Neuron (in vitro differentiated cells): Measurements from ENCODE around the gene HMHB1.
"Not testable (repeated sequence)": the region's sequence is repeated elsewhere in the genome, so short reads cannot be mapped to it uniquely, and the experiment has no call there.

ENCODE experiments used
- H2AFZ ChIP-seq: one replicate; pipeline ENCODE4 v1.6.1; 2013; ENCODE audit warnings: low read depth, mild to moderate bottlenecking, inconsistent platforms, low read length, moderate library complexity
- H3K27me3 ChIP-seq: one replicate; pipeline ENCODE4 v1.6.1; 2013; ENCODE audit warnings: low read length; ENCODE audit not compliant: insufficient read depth
- H3K36me3 ChIP-seq: one replicate; pipeline ENCODE4 v1.6.1; 2013; ENCODE audit warnings: low read length; ENCODE audit not compliant: insufficient read depth
- H3K4me1 ChIP-seq: one replicate; pipeline ENCODE4 v1.6.1; 2013; ENCODE audit warnings: low read length; ENCODE audit not compliant: insufficient read depth
- H3K4me3 ChIP-seq: 2 replicates; pipeline ENCODE4 v1.5.1; 2013; ENCODE audit warnings: mild to moderate bottlenecking, low read length, moderate library complexity
- H3K9me3 ChIP-seq: one replicate; pipeline ENCODE4 v1.6.1; 2013; ENCODE audit warnings: low read length

HMHB1 gene

DNA sequence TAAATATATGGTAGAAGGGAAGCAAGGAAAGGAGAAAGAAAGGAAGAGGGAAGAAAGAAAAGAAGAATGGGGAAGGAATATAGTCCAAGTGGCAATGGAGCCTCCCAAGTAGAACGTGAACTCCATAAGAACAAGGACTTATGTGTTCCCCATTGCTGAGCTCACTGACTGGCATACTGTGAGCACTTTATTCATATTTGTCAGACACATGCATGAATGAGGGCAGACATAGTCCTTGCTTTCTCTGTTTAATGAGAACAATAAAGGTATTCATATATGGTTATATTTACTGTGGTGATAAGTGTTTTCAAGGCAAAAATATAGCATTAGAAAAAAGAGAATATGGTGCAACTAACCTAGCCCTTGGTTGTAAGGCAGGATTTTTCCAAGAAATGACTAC, 23.6 kb upstream of the HMHB1 start:
- H3K4me1 ChIP-seq = peaks cover 12% of the 10 kb centered on the region
- H3K4me3 ChIP-seq = no peak overlapping the region
- H3K9me3 ChIP-seq = no peaks in the 10 kb centered on the region

DNA sequence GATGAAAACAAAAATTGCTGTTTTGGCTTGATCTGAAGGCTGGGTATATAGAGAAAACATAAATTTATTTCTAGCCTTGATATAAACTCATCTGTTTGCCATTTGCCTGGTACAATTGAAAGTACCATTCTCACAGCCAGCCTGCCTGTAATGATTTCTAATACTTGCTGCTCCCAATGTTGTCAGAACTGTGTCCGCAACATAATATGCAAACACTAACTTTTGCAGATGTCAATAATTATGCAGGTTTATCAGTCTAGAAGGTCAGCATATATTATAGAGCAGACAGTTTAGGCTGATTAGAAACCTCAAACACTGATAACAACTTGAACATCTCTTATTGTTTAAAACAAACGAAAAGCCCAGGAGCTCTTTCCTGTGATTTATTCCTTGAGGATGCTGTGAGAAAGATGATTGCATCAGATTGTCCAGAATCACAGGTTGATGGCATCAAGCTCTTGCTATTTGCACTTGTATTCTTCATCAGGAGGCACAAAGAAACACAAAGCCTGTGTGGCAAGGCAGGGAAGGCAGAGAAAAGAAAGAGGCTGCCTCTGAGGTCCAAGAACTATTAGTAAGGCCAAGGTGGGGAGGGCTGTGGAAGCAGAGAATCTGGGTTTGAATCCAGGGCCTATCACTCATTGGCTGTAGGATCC, 21.4 kb upstream of the HMHB1 start:
- no peak overlapping the region for H2AFZ ChIP-seq

More for the DNA sequence above, 23.6 kb upstream of the HMHB1 start:
- no peaks in the 10 kb centered on the region for H3K36me3 ChIP-seq
- H3K27me3 ChIP-seq = no peaks in the 10 kb centered on the region
- no peak overlapping the region for H2AFZ ChIP-seq

DNA sequence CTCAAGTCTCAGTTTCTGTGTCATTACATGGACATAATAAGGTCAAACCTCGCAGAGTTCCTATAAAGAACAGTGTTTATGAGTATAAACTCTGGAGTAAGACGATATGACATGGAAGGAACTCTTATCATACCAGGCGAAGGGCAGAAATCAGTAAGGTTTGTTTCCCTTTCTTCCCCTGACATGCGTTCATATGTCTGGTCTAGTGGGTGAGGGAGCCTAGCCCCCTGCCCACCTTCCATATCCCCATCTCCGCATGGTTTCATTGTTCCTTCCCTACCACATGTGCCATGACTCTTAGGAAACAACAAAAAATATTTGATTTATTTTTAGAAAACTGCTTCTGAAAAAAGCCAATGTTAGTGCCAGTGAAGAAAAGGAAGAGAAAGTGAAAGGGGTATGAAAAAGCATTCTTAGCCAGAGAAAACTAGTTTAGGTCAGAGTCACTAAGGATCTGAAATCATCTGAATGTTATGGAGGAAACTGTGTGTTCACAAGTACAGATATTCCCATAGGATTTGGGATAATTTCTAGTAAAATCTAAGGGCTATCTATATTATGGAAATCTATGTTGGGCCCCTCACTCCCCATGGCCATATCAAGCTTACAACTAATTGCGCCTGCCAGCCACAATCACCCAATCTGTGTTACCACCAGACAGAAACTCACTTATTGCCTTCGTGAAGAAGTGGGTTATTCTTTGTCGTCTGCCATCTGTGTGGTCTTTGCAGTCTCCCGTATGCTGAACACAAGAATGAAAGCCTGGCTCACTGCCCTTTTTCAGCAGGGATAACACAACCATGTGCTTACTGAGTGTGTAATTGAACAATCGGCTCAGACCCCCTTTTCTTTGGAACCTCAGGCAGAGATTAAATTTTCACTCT, 19.9 kb upstream of the HMHB1 start:
- Histone ChIP-seq H3K4me3 (no peak overlapping the region), H3K27me3 (no peaks in the 10 kb centered on the region), H3K4me1 (peaks cover 10% of the 10 kb centered on the region), H2AFZ (no peak overlapping the region), H3K36me3 (no peaks in the 10 kb centered on the region), H3K9me3 (no peaks in the 10 kb centered on the region)

More for the DNA sequence above, 21.4 kb upstream of the HMHB1 start:
- H3K4me3 ChIP-seq = no peak overlapping the region
- no peaks in the 10 kb centered on the region for H3K9me3 ChIP-seq
- no peaks in the 10 kb centered on the region for H3K36me3 ChIP-seq
- H3K27me3 ChIP-seq = no peaks in the 10 kb centered on the region
- H3K4me1 ChIP-seq = peaks cover 10% of the 10 kb centered on the region

GRCh38 chr5:143793249-143793648, 18.7 kb upstream of the HMHB1 start:
- Histone ChIP-seq H2AFZ (no peak overlapping the region), H3K36me3 (no peaks in the 10 kb centered on the region), H3K4me3 (no peak overlapping the region), H3K4me1 (peaks cover 10% of the 10 kb centered on the region), H3K27me3 (no peaks in the 10 kb centered on the region), H3K9me3 (no peaks in the 10 kb centered on the region)

GRCh38 chr5:143796125-143796524, 15.8 kb upstream of the HMHB1 start:
- Histone ChIP-seq H2AFZ (no peak overlapping the region), H3K36me3 (no peaks in the 10 kb centered on the region), H3K4me1 (peaks cover 10% of the 10 kb centered on the region), H3K27me3 (no peaks in the 10 kb centered on the region), H3K4me3 (no peak overlapping the region), H3K9me3 (no peaks in the 10 kb centered on the region)

GRCh38 chr5:143796753-143797152, 15.2 kb upstream of the HMHB1 start:
- H3K4me3 ChIP-seq = no peak overlapping the region
- no peaks in the 10 kb centered on the region for H3K9me3 ChIP-seq
- no peaks in the 10 kb centered on the region for H3K36me3 ChIP-seq
- H2AFZ ChIP-seq = no peak overlapping the region
- no peaks in the 10 kb centered on the region for H3K27me3 ChIP-seq
- peaks cover 10% of the 10 kb centered on the region for H3K4me1 ChIP-seq

DNA sequence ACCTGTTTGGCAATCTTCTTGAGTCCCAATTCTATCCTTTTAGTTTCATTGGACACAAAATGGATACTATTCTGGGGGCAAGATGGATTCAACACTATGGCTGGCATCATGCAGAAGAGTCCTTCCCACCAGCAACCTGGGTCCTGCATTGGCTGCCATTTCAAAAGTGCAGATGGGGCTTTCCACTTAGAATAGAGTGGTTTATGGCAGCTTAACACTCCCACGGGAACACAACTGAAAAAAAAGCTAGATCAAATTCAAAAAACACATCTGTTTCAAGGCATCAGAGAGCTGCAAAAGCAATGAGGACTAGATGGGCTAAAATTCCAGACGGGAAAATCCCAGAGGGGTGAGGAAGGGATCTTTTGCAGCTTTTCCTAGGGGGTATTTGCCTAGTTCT, 11.2 kb upstream of the HMHB1 start:
- no peak overlapping the region for H3K4me3 ChIP-seq
- H3K27me3 ChIP-seq = no peaks in the 10 kb centered on the region
- no peaks in the 10 kb centered on the region for H3K9me3 ChIP-seq
- H2AFZ ChIP-seq = no peak overlapping the region
- no peaks in the 10 kb centered on the region for H3K4me1 ChIP-seq
- no peaks in the 10 kb centered on the region for H3K36me3 ChIP-seq

- H3K9me3 ChIP-seq = no peaks in the 10 kb centered on the region
Observed at GRCh38 chr5:143801252-143801939, 10.6 kb upstream of the HMHB1 start.

GRCh38 chr5:143805861-143806260, 6.1 kb upstream of the HMHB1 start:
- H3K36me3 ChIP-seq = no peaks in the 10 kb centered on the region
- H3K4me1 ChIP-seq = no peaks in the 10 kb centered on the region
- H2AFZ ChIP-seq = no peak overlapping the region
- H3K4me3 ChIP-seq = no peak overlapping the region
- H3K9me3 ChIP-seq = no peaks in the 10 kb centered on the region
- no peaks in the 10 kb centered on the region for H3K27me3 ChIP-seq

More at GRCh38 chr5:143801252-143801939, 10.6 kb upstream of the HMHB1 start:
- Histone ChIP-seq H3K4me3 (no peak overlapping the region), H3K27me3 (no peaks in the 10 kb centered on the region), H3K36me3 (no peaks in the 10 kb centered on the region), H3K4me1 (no peaks in the 10 kb centered on the region), H2AFZ (no peak overlapping the region)

DNA sequence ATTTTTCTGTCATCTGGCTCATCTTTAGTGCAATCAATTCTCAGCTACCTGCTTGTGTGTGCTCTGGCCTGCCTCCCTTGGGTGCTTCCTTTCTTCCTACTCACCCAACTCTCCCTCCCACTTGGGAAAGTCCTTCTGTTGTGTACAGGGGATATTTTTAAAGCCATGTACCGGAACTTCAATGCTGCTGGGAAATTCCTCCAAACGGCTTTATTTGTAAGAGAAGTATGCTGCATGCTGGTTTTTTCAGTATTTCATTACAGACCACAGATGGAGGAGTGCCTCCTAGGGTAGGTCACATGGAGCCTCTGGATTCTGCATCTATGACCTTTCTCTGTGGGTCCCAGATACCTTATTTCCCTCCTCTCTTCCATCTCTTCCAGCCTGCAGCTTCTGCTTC, 5.4 kb upstream of the HMHB1 start:
- H3K4me1 ChIP-seq = no peaks in the 10 kb centered on the region
- H3K27me3 ChIP-seq = no peaks in the 10 kb centered on the region
- no peak overlapping the region for H2AFZ ChIP-seq
- H3K4me3 ChIP-seq = no peak overlapping the region
- H3K9me3 ChIP-seq = no peaks in the 10 kb centered on the region
- no peaks in the 10 kb centered on the region for H3K36me3 ChIP-seq

DNA sequence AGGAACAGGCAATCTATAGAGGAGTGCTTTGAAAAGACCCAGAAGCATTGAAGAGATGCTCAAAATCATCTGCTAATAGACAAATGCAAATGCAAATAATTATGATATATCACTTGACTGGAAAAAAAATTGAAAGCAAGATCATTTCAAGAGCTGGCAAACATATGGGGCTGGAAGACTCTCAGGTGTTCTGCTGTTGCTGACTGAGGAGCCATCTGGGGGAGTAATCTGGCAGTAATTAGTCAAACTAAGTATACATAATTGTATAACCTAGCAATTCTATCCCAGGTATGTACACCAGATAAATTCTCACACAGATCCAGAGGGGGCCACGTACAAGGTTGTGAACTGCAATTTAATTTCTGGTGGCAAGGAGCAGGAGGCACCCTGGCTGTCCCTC, 4.6 kb upstream of the HMHB1 start:
- Histone ChIP-seq H3K4me3 (no peak overlapping the region), H2AFZ (no peak overlapping the region), H3K4me1 (no peaks in the 10 kb centered on the region), H3K36me3 (no peaks in the 10 kb centered on the region), H3K9me3 (no peaks in the 10 kb centered on the region), H3K27me3 (no peaks in the 10 kb centered on the region)

DNA sequence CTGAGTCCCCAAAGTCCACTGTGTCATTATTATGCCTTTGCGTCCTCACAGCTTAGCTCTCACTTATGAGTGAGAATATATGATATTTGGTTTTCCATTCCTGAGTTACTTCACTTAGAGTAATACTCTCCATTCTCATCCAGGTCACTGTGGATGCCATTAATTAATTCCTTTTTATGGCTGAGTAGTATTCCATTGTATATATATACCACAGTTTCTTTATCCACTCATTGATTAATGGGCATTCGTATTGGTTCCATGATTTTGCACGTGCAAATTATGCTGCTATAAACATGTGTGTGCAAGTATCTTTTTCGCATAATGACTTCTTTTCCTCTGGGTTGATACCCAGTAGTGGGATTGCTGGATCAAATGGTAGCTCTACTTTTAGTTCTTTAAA, 4.4 kb downstream of the HMHB1 start:
- not testable (repeated sequence) for H3K4me3 ChIP-seq, H2AFZ ChIP-seq, H3K36me3 ChIP-seq, H3K4me1 ChIP-seq, H3K9me3 ChIP-seq, H3K27me3 ChIP-seq

- H3K4me3 ChIP-seq = no peak overlapping the region
- no peaks in the 10 kb centered on the region for H3K9me3 ChIP-seq
- H2AFZ ChIP-seq = no peak overlapping the region
- H3K36me3 ChIP-seq = no peaks in the 10 kb centered on the region
- no peaks in the 10 kb centered on the region for H3K4me1 ChIP-seq
- H3K27me3 ChIP-seq = no peaks in the 10 kb centered on the region
Observed at GRCh38 chr5:143819716-143820115, 7.8 kb downstream of the HMHB1 start.
